Activated naive CD4-positive, alpha-beta T cell treated with anti-CD3 and anti-CD28 coated beads, Interleukin-2, amount 10 ng/mL, durations not matched to agents 7 days and 5 days (primary cell): ENCODE data around the gene DDX23.

Source experiments
- CTCF ChIA-PET: fragments of 350-600 bp; sonication (Branson Sonifier 250); formaldehyde crosslinking; loops from one replicate; lab custom pipeline; 2021; ENCODE audit warnings: antibody characterized with exemption; lab: Charles Lee
- DNase-seq: peaks from one replicate; pipeline ENCODE4 v3.0.0-alpha.2; 2020
- H3K27ac Mint-ChIP-seq: one replicate; pipeline ENCODE4 v1.8.0; 2021; ENCODE audit warnings: mild to moderate bottlenecking, moderate library complexity, mixed read lengths
- H3K27me3 Mint-ChIP-seq: one replicate; pipeline ENCODE4 v1.8.0; 2021; ENCODE audit warnings: mild to moderate bottlenecking, mixed read lengths
- H3K36me3 Mint-ChIP-seq: one replicate; pipeline ENCODE4 v1.8.0; 2021; ENCODE audit warnings: mixed read lengths
- H3K4me1 Mint-ChIP-seq: one replicate; pipeline ENCODE4 v1.8.0; 2021; ENCODE audit warnings: mixed read lengths
- H3K4me3 Mint-ChIP-seq: one replicate; pipeline ENCODE4 v1.8.0; 2021; ENCODE audit warnings: mild to moderate bottlenecking, moderate library complexity, mixed read lengths
- H3K9me3 Mint-ChIP-seq: one replicate; pipeline ENCODE4 v1.8.0; 2021; ENCODE audit warnings: mixed read lengths

The DDX23 gene

DNA sequence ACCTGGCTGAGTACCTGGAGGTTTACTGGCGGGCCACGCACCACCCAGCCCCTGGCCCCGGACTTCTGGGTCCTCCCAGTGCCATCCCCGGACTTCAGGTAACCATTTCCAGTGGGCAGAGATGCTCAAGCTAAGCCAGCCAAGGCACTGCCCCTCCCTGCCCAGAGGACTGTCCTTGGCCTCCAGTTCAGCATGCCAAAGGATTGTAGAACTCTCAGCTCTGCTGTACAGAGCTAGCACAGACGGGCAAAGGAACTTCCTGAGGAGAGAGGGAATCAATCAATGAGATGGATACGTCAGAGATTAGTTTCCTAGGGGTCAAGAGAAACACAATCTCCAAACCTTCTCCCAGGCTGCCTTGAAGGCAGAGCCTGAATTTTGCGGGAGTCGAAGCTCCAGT is 24.9 kb downstream of the DDX23 start:
- H3K27me3 Mint-ChIP-seq = peaks cover 12% of the 10 kb centered on the region
- no peak overlapping the region for H3K4me3 Mint-ChIP-seq
- DNase-seq = no peak
- H3K9me3 Mint-ChIP-seq = no peaks in the 10 kb centered on the region
- H3K4me1 Mint-ChIP-seq = no peaks in the 10 kb centered on the region
- H3K27ac Mint-ChIP-seq = no peak overlapping the region
- CTCF ChIA-PET = interaction anchor here (0.9 to 2.7 kb wide), 4 partner anchors 11 to 64 kb away, joined by 3 to 9 read pairs (median 3); no protein-coding TSS in a partner anchor
- H3K36me3 Mint-ChIP-seq = peaks cover 33% of the 10 kb centered on the region

DNA sequence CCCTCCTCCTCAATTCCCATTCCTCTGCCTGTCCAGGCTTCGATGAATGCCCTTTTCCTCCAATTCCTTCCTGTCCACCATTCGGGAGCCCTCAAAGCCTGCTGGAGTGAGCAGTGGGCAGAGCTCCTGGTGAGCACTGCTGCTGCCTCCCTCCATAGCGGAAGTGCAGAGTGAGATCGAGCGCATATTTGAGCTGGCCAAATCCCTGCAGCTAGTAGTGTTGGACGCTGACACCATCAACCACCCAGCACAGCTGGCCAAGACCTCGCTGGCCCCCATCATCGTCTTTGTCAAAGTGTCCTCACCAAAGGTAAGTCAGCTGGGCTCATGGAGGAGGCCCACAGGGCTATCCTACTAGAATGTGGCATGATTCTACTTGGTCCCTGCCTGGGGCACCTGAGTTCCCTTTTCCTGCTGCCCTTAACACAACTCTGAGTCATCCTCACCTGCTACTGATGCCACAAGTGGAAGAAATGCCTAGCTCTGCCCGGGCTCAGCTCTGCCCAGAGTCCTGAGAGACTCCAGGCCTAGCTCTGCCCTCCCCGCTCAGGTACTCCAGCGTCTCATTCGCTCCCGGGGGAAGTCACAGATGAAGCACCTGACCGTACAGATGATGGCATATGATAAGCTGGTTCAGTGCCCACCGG is 25.6 kb downstream of the DDX23 start:
- peaks cover 29% of the 10 kb centered on the region for H3K36me3 Mint-ChIP-seq
- H3K4me1 Mint-ChIP-seq = no peaks in the 10 kb centered on the region
- CTCF ChIA-PET = interaction anchor here (0.5 to 2.7 kb wide), 3 partner anchors 10 to 35 kb away, joined by 3 to 9 read pairs (median 3); no protein-coding TSS in a partner anchor
- H3K27ac Mint-ChIP-seq = no peak overlapping the region
- H3K4me3 Mint-ChIP-seq = no peak overlapping the region
- DNase-seq = no peak
- H3K9me3 Mint-ChIP-seq = no peaks in the 10 kb centered on the region
- peaks cover 19% of the 10 kb centered on the region for H3K27me3 Mint-ChIP-seq

DNA sequence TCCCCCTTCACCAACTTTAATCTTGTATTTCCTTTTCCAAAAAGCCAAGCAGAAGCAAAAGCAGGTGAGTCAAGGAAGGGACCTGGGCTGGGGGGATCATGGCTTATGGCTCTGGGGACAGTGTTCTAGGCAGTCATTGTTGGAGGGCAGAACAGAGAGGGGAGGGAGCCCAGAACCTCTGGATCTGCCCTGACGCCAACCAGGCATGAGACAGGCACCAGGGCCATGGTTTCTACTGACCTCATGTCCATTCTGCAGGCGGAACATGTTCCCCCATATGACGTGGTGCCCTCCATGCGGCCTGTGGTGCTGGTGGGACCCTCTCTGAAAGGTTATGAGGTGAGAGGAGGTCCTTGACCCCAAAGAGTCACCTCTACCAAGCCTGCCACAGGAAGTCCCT is 27.1 kb downstream of the DDX23 start:
- Mint-ChIP-seq H3K36me3 (peaks cover 15% of the 10 kb centered on the region), H3K27me3 (peaks cover 26% of the 10 kb centered on the region), H3K4me3 (no peak overlapping the region), H3K27ac (no peak overlapping the region), H3K4me1 (no peaks in the 10 kb centered on the region), H3K9me3 (no peaks in the 10 kb centered on the region)
- DNase-seq = no peak
- CTCF ChIA-PET = no interaction called here

DNA sequence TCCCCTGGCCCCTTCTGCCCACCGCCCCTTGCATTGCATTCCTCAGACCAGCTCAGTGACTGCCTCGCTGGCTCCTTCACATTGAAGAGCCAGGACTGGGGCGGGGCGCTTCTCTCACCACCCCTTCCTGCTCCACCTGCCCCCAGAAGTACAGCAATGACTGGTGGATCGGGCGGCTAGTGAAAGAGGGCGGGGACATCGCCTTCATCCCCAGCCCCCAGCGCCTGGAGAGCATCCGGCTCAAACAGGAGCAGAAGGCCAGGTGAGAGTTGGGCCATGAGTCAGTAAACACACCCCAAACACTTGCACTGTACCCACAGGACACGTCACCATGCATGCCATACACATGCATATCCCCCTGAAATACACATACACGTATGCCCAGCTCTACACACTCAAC is 27.9 kb downstream of the DDX23 start:
- CTCF ChIA-PET = interaction anchor here (0.6 kb wide), 1 partner anchor 9 kb away, joined by 3 read pairs; no protein-coding TSS in a partner anchor
- Mint-ChIP-seq H3K36me3 (peaks cover 8% of the 10 kb centered on the region), H3K27ac (no peak overlapping the region), H3K27me3 (peaks cover 34% of the 10 kb centered on the region), H3K4me3 (no peak overlapping the region), H3K9me3 (no peaks in the 10 kb centered on the region), H3K4me1 (peaks cover 4% of the 10 kb centered on the region)
- DNase-seq = no peak

DNA sequence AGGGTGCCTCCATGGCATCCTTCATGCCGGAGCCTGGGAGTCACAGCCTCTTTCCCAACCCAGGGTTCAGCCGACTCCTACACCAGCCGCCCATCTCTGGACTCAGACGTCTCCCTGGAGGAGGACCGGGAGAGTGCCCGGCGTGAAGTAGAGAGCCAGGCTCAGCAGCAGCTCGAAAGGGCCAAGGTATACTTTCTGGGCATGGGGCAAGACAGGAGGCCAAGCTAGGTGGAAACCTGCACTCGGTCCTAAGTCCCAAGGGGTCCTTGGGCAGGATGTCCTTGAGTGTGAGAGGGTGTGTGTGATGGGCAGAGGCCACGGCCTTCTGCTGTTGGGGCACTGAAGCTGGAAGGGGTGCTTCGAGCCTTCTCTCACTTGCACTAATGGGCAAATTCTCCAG is 28.7 kb downstream of the DDX23 start:
- peaks cover 42% of the 10 kb centered on the region for H3K27me3 Mint-ChIP-seq
- peaks cover 2% of the 10 kb centered on the region for H3K36me3 Mint-ChIP-seq
- H3K4me3 Mint-ChIP-seq = no peak overlapping the region
- no peaks in the 10 kb centered on the region for H3K9me3 Mint-ChIP-seq
- H3K27ac Mint-ChIP-seq = no peak overlapping the region
- DNase-seq = no peak
- CTCF ChIA-PET = interaction anchor here (0.7 to 1.0 kb wide), 3 partner anchors 8 to 113 kb away, joined by 3 read pairs; no protein-coding TSS in a partner anchor
- peaks cover 7% of the 10 kb centered on the region for H3K4me1 Mint-ChIP-seq

DNA sequence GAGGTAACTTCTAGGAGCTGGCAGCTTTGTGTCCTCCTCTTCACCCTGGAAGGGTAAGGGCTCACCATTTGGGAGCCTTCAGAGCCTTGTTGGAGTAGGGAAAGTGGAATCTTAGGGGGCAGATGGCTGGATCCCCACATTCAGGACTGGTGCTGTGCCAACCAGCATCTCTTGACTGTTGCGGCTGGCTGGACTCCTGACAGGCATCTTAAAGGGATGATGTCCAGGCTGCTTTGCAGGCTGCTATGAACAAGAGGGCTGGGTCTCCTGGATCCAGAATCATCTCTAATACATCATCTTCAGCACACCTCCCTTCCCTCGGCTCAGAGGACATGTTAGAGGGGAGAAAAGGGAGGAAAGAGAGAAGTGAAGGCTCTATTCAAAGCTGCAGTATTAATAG is 29.3 kb downstream of the DDX23 start:
- H3K27me3 Mint-ChIP-seq = peaks cover 47% of the 10 kb centered on the region
- H3K4me3 Mint-ChIP-seq = no peak overlapping the region
- H3K36me3 Mint-ChIP-seq = peaks cover 2% of the 10 kb centered on the region
- H3K9me3 Mint-ChIP-seq = no peaks in the 10 kb centered on the region
- CTCF ChIA-PET = interaction anchor here (0.7 to 1.0 kb wide), 3 partner anchors 8 to 113 kb away, joined by 3 read pairs; no protein-coding TSS in a partner anchor
- H3K4me1 Mint-ChIP-seq = peaks cover 11% of the 10 kb centered on the region
- no peak for DNase-seq
- no peak overlapping the region for H3K27ac Mint-ChIP-seq

DNA sequence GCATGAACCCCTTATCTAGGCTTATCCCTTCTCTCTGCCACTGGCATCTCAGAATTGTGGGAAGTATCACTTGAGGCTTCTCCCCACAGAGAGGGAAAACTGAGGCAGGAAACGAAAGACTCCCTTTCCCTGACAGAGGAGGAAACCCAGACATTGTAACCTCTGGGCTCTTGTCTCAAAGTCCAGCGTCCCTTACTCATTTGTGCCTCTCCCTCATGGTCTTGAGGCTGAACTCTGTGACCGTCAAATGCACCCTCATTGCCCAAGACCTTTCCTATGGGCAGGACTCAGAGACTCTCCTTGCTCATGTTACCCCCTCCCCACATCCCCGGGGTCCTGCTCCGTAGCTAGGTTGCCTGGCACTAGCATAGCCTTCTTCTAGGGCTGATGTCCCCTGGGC is 29.8 kb downstream of the DDX23 start:
- Mint-ChIP-seq H3K36me3 (peaks cover 2% of the 10 kb centered on the region), H3K27me3 (peaks cover 53% of the 10 kb centered on the region), H3K27ac (no peak overlapping the region), H3K4me3 (no peak overlapping the region), H3K9me3 (no peaks in the 10 kb centered on the region), H3K4me1 (peaks cover 17% of the 10 kb centered on the region)
- CTCF ChIA-PET = no interaction called here
- DNase-seq = no peak

DNA sequence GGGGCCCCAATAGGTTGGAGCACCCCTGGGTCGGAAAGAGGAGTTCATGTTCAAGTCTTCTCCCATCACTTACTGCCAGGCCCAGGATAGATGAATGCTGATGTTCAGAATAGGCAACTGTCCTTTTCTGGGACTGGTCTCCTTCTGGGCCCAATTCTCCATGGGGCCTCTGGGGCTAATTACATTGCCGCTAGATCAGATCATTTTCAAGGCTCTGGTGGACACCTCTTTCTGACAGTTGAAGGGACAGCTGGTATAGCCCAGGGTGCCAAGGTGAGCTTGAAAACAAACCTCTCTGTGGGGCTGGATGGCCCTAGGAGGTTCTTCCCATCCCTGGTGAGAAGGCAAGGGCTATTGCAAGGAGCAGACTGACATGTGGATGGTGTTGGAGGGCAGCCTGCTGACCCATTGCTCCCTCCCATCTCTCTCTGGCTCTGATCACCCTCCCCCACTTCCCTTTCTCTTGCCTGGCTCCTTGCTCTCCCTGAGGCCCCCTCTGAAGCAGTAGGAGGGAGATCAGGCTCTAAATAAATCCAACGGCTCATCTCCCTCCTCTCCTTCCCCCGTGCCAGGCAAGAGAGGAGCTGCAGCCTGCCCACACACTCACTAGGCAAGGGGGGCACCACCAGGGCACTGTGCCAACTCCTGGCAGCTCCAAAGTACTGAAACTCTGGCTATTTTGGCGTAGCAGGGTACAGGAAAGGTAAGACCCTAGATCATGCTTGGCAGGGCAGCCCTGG is 31.8 kb downstream of the DDX23 start:
- Mint-ChIP-seq H3K27me3 (peaks cover 73% of the 10 kb centered on the region), H3K27ac (no peak overlapping the region), H3K4me3 (peak overlapping the region; percentile 10), H3K9me3 (no peaks in the 10 kb centered on the region), H3K4me1 (peaks cover 35% of the 10 kb centered on the region), H3K36me3 (no peaks in the 10 kb centered on the region)
- CTCF ChIA-PET = interaction anchor here (0.7 to 1.3 kb wide), 8 partner anchors 8 to 168 kb away, joined by 4 to 6 read pairs (median 4); partner anchors contain the start of gene FKBP11
- DNase-seq = no peak

DNA sequence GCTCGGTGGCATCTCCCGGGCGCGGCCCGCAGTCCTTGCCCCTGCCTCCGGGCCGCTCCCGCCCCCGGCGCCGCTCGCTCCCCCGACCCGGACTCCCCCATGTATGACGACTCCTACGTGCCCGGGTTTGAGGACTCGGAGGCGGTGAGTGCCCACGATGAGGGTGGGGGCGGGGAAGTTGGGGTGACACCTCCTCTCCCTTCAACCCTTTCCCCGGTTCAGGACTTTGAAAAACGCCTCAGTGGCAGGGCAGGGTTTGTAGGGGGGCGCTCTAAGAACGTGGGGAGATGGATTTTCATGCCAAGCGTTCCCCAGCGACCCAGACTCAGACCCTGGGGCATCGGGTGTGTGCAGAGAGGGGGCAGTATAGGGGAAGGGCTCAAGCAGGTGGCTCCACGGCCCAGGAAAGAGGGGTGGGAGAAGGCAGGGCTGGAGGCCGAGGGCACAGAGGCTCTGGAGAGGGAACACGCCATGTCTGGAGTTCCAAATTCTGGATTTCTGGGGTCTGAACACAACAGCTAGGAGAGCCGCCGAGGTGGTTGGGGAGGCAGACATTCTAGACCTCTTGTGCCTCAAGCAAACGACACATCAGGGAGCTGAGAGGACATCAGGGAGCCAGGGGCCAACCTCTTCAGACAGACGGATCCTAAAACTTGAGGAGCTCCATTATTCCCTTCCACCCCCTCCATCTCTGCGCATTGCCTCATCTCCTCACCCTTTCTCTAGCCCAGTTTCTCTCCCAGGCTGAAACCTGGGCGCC is 33.0 kb downstream of the DDX23 start:
- CTCF ChIA-PET = interaction anchor here (0.7 to 1.3 kb wide), 8 partner anchors 9 to 169 kb away, joined by 4 to 6 read pairs (median 4); partner anchors contain the start of gene FKBP11
- H3K4me1 Mint-ChIP-seq = peaks cover 39% of the 10 kb centered on the region
- H3K9me3 Mint-ChIP-seq = no peaks in the 10 kb centered on the region
- peak; percentile 68 for DNase-seq
- H3K27ac Mint-ChIP-seq = no peak overlapping the region
- peaks cover 84% of the 10 kb centered on the region for H3K27me3 Mint-ChIP-seq
- H3K36me3 Mint-ChIP-seq = no peaks in the 10 kb centered on the region
- H3K4me3 Mint-ChIP-seq = peak overlapping the region; percentile 79

DNA sequence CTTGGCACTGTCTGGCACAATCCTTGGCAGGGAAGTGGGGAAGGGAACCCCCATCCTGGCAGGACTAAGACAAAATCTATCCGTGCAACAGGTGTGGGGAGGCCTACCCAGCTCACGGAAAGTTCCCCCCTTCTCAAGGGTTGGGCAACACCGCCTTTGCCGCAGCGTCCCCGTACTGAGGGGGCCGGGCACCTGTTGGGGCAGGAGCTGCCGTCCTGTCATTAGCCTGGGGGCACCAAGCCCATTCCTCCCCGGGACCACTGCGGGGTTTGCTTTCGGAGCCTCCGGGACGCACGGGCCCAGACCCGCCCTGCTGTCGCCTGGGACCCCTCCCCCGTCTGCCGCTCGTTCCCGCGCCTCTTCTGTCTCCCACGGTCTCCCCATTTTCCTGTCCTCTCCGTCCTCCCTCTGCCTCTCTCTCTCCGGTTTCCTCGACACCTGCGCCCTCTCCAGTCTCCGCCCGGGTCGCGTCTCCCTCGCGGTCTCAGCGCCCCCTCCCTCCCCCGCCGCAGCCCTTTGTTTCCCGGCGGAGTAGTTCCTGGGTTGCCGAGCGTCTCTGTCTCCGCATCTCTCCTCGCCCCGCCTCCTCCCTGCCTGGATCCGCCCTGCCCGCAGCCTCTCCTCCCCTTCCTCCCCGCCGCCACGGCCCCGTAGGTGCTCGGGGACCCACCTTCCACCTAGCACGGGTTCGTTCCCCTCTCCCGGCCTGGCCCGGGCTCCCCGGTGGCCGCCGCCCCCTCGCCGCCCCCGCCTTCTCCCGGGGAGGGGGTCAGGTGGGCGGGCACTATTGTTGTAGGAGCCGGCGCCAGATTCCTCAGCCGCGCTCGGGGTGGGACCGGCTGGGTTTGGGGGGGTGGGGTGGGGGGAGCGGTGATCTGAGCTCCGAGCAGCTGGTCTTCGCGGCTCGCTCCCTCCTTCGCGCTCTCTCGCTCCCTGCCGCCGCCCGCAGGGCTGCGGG is 33.8 kb downstream of the DDX23 start, which contains the start of gene CACNB3:
TSS of gene CACNB3 (plus strand) at position 624 of the 958 bp plus-strand sequence. CDS start 434 bp downstream, outside the sequence.
- H3K4me1 Mint-ChIP-seq = peaks cover 44% of the 10 kb centered on the region
- CTCF ChIA-PET = interaction anchor here (1.4 to 1.6 kb wide), 2 partner anchors 13 to 86 kb away, joined by 3 to 4 read pairs; a partner anchor contains a TSS
- no peaks in the 10 kb centered on the region for H3K36me3 Mint-ChIP-seq
- no peaks in the 10 kb centered on the region for H3K9me3 Mint-ChIP-seq
- peak within 1 kb of the TSS; percentile 42 for H3K27ac Mint-ChIP-seq
- DNase-seq = peak; percentile 91
- H3K4me3 Mint-ChIP-seq = peak within 1 kb of the TSS; percentile 86
- H3K27me3 Mint-ChIP-seq = peaks cover 91% of the 10 kb centered on the region

DNA sequence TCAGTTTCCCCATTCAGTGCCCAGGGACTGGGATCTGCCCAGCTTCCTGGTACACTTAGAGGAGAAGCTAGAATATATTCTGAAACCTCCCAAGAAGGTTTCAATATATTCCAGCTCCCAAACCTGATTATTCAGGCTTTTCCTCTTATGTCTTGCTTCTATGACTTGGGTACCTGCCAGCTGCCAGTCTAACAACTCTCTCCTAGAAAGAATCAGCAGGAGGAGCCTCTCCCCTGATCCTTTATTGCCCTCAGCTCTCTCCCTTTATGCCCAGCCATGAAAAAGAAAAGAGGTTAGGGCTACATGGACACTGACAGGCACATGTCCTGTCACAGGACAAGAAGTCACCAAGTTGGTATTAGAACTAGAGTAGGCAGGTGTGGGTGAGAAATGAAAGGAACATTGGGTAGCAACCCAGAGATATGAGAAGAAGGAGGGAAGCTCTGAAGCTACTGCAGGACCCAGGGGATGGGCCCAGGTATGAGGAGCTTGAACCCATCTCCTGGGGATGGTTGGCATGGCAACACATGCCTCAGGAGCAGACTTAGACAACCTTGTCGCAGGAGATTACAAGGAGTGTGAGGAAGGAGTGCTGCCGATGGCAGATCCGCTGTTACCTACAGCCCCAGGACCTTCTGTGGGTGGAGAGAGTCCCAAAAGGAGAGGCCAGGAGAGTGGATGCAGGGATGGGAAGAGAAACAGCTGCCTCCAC is 35.7 kb downstream of the DDX23 start:
- H3K9me3 Mint-ChIP-seq = no peaks in the 10 kb centered on the region
- DNase-seq = no peak
- peaks cover 44% of the 10 kb centered on the region for H3K4me1 Mint-ChIP-seq
- no peak overlapping the region for H3K27ac Mint-ChIP-seq
- peaks cover 88% of the 10 kb centered on the region for H3K27me3 Mint-ChIP-seq
- H3K36me3 Mint-ChIP-seq = no peaks in the 10 kb centered on the region
- CTCF ChIA-PET = interaction anchor here (0.6 to 2.8 kb wide), 9 partner anchors 10 to 179 kb away, joined by 3 to 17 read pairs (median 3); partner anchors contain the start of genes ARF3 and DDX23
- H3K4me3 Mint-ChIP-seq = peak overlapping the region; percentile 91
